ENCODE measurements around the gene PLEKHG1. TPM values are rescaled to one million over a fixed set of nuclear protein-coding genes. Genes with fewer than 3 reads are reported as not detected.

PLEKHG1 gene
- total RNA-seq, 1 experiment from 2014 or later, result not detected

- no peak for DNase-seq (ENCODE audit: low read depth)
These were observed 19.6 kb downstream of the PLEKHG1 start for GRCh38 chr6:150619275-150619674.

DNA sequence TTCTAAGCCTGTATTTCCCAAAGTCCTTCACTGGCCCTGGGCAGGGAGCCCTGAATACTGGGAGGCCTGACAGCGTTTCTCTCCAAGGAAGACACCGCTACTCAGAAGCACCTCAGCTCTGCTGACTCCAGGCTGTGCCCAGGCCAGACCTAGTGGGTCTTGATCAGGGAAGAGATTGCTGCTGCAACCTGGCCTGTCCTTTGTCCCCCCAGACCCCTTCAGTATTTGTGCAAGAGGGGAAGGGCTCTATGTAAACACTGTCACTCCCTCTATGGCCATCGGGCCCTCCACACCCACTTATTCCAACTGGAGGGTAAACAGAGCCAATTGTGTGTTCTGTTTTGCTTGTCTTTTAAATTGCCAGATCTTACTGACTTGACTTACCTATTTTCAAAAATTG lies 20.6 kb downstream of the PLEKHG1 start:
- no peak for DNase-seq (ENCODE audit: low read depth)

- DNase-seq (ENCODE audit: low read depth), result no peak
These were observed 21.1 kb downstream of the PLEKHG1 start for GRCh38 chr6:150620763-150621162.

- DNase-seq (ENCODE audit: low read depth), result no peak
These were observed 22.8 kb downstream of the PLEKHG1 start for GRCh38 chr6:150622476-150622875.

GRCh38 chr6:150622941-150623874 lies 23.5 kb downstream of the PLEKHG1 start:
- DNase-seq (ENCODE audit: low read depth), result no peak

DNA sequence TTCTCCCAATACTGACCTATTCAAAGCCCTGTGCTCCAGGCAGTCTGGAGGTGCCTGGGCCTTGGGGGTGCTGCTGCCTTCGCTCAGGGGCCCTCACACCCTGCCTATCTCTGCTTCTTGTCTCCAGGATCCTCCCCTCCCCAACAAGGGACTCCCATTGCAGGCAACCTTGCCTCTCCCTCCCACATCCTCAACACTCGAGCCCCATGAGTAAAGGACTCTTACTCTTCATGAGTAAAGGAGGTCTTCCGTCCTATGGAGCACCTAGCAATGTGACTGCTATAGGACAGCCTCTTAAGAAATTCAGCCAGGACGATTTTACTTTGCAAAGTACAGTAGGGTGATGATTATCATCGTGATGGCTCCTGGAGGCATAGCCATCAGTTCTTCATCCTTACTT lies 24.5 kb downstream of the PLEKHG1 start:
- no peak for DNase-seq (ENCODE audit: low read depth)

DNA sequence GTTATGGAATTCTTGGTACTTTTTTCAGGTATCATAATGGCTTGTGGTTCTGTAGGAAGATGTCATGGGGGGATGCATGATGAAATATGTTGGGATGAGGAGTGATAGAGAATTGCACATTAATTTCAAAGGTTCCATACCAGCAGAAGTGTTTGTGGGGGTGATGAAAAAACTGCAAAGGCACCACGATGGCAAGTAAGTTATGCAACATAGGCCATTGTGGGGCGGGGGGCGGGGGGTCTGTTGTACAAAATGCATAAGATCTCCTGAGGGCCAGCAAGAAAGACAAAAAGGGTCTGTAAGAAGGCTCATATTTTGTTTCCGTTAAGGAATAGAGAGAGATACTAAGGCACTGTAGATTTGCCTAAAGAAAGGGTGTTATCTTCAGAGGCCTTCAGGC lies 26.2 kb downstream of the PLEKHG1 start:
- DNase-seq (ENCODE audit: low read depth), result no peak

GRCh38 chr6:150627154-150627553 lies 27.5 kb downstream of the PLEKHG1 start:
- no peak for DNase-seq (ENCODE audit: low read depth)

- DNase-seq (ENCODE audit: low read depth), result no peak
These were observed 27.9 kb downstream of the PLEKHG1 start for GRCh38 chr6:150627585-150628025.

GRCh38 chr6:150628908-150629307 lies 29.2 kb downstream of the PLEKHG1 start:
- DNase-seq (ENCODE audit: low read depth), result no peak

DNA sequence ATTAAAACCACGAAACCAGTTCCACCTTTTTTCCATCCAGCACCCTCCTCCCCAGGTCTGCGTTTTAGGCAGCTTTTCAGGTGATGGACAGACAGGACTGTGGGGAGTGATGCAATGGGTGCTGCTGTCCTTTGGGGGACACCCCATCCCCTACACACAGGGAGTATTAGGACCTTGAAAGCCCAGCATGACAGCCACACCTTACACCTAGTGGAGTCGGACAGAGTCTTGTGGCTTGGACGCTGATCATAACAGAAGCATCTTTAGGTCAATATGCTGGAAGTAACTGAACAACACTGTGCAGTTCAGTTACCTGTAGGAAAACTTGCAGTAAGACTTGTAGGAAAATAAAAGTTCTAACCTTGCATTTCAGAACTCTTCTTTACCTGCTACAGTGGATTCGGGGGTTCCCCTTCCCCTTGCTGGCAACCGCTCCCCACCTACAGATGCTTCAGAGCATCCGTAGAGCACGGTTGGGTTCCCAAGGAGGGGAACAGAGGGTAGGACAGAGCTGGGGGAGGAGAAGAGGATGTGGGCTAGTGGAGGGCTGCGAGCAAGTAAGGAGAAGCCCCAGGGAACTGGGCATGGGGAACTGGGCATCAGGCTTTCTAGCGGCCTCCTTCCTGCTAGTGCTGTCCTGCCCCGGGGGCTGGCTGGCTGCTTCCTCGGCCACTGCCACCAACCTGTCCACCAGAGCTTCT lies 31.7 kb downstream of the PLEKHG1 start:
- DNase-seq (ENCODE audit: low read depth), result no peak

DNA sequence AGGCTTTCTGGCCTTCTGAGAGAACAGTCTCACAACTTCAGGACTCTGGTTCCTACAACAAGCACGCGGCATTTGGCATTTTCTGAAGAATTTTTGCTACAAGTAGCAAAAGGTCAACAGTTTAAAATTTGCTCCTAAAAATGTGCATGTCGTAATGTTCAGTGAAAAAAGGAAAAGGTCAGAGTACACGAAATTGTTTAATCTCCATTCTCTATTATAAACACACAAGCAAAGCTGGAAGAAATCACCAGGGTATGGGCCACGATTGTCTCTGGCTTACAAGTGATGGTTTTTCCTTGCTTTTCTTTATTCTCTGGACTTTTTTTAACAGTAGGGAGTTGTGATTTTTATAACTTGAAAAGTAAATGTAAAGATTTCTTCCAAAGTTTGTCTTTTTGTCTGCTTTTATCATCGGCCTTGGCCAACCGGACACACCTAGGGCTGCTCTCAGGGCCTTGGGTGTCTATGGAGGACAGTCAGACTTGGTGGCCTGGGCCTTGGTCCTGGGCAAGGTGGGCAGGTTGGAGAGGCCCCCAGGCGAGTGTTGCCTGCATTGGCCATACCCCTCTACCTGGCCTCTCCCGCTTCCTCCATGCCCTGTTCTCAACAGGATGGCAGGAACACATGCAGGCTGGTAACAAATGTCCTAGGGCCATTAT lies 32.4 kb downstream of the PLEKHG1 start:
- DNase-seq (ENCODE audit: low read depth), result no peak

DNA sequence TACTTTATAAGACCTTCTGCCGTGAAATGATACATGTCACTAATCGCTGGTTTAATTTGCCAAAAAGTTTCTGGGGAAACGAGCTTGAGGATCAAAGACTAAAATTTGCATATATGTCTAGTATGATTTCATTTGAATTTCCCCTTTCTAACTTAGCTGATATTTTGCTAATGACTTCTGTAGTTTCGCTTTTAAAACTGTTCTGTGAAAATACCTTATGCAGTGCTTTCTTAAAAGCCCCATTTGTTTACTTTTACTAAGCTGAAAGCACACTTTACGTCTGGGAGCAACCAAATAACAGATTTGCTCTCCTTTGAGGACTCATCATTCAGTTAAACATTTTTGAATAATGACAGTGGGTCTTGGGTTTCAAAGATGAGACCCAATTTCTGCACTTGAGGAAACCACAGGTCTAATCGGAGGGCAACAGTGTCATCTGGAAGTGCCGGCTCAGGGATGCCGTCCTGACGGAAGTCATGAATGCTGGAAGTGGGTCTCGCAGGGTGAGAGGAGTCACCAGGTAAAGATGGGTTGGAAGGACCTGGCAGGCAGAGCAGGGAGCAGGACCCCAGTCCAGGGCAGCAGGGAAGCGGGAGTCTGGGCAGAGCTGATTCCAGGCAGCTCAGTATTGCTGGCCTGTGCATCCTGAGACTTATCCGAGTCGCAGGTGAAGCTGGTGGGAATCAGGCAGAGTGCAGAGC lies 33.2 kb downstream of the PLEKHG1 start:
- no peak for DNase-seq (ENCODE audit: low read depth)

DNA sequence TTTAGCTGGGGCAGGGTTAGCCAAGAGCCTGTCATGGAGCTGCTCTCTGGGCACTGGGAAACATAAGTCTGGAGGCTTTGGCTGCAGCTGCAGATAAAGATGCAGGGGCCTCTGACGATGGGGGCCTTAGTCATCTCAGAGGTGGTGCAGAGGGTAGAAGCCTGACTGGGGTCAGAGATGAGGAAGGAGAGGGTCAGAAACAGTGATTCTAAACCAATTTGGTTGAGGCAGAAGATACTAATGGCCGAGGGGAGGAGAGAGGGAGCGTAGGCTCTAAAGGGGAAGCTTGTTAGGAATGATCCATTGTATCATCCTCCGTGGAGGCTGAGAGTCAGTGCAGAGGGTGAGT lies 33.8 kb downstream of the PLEKHG1 start:
- DNase-seq (ENCODE audit: low read depth), result no peak

GRCh38 chr6:150634176-150634963 lies 34.7 kb downstream of the PLEKHG1 start:
- no peak for DNase-seq (ENCODE audit: low read depth)

- DNase-seq (ENCODE audit: low read depth), result no peak
These were observed 35.2 kb downstream of the PLEKHG1 start for GRCh38 chr6:150634964-150635292.

DNA sequence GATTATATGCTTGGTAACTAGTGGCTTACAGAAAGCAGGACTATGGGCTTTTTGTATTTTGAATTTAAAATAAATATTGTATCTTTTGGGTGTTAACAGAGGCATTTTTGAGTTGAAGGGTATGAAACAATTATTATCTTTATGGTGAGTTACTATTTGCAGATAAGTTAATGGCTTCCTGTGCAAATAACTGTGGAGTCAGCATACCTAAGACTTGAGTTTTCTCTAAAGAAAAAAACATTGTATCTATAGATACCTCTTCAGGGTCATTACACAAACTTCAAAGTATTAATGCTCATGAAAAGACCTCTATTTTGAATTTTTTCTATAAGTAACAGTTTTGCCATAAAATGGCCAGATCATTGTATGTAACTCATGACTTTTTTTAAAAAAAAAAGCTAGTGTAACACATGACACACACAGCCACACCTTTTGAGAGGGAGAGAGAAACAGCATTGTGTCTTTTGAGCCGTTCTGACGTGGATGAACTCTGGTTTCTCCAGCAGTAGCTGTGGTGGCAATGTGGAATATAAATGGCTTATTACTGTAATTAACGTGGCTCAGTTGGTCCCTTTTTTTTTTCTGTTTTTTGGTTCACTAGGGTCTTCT lies 36.3 kb downstream of the PLEKHG1 start:
- no peak for DNase-seq (ENCODE audit: low read depth)

- no peak for DNase-seq (ENCODE audit: low read depth)
These were observed 37.1 kb downstream of the PLEKHG1 start for GRCh38 chr6:150636808-150637207.

DNA sequence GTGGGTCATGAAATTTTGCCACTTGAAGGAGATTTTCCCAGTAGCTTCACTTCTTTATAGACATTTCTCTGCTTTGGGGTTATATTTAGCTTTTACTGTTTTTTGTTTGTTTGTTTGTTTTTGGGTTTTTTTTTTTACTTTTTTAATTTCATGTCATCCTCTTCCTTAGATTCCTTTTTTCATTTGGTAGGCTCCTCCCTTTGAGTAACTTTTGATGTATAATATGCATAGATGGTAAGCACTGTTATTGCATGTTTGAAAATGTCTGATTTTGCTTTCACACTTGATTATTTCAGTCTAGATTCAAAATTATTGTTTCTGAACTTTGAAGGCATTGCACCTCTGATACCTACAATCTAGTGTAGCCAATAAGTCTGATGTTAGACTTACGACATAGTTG lies 37.6 kb downstream of the PLEKHG1 start:
- DNase-seq (ENCODE audit: low read depth), result no peak

GRCh38 chr6:150638267-150638666 lies 38.6 kb downstream of the PLEKHG1 start:
- DNase-seq (ENCODE audit: low read depth), result no peak

- DNase-seq (ENCODE audit: low read depth), result no peak
These were observed 39.1 kb downstream of the PLEKHG1 start for GRCh38 chr6:150638765-150639164.
